GM19395 (cell line): ENCODE data around the gene KCTD11.

Experiments
- ATAC-seq: cut with Tn5 transposase; IDR thresholded peaks from one replicate; pipeline ENCODE4 v1.9.1; 2021; ENCODE audit warnings: mild to moderate bottlenecking, moderate library complexity; ENCODE audit not compliant: unreplicated experiment

Gene KCTD11

GRCh38 chr17:7370853-7371252, 18.9 kb downstream of the KCTD11 start:
- ATAC-seq: no peak

- ATAC-seq: no peak
Observed at GRCh38 chr17:7374353-7374752, 22.4 kb downstream of the KCTD11 start.

- no peak for ATAC-seq
Observed at GRCh38 chr17:7379134-7379533, 27.2 kb downstream of the KCTD11 start.

- no peak for ATAC-seq
Observed at GRCh38 chr17:7380321-7380720, 28.4 kb downstream of the KCTD11 start.

GRCh38 chr17:7380855-7381683, 29.1 kb downstream of the KCTD11 start, which contains the start of gene TNK1:
Gene TNK1, plus strand, starts transcription at chr17:7381089. Its CDS starts 1,838 bp downstream, at chr17:7382927.
- no peak for ATAC-seq

- ATAC-seq: no peak
Observed at GRCh38 chr17:7382901-7383300, 30.9 kb downstream of the KCTD11 start.

GRCh38 chr17:7383371-7383741, 31.4 kb downstream of the KCTD11 start:
- ATAC-seq: no peak

- ATAC-seq: no peak
Observed at GRCh38 chr17:7383742-7384488, 32.0 kb downstream of the KCTD11 start.

GRCh38 chr17:7384489-7385081, 32.6 kb downstream of the KCTD11 start:
- no peak for ATAC-seq

GRCh38 chr17:7388856-7389255, 36.9 kb downstream of the KCTD11 start:
- no peak for ATAC-seq

- ATAC-seq: no peak
Observed at GRCh38 chr17:7389924-7390910, 38.3 kb downstream of the KCTD11 start.

- ATAC-seq: no peak
Observed at GRCh38 chr17:7391307-7391706, 39.3 kb downstream of the KCTD11 start.

- no peak for ATAC-seq
Observed at GRCh38 chr17:7392696-7393612, 41.0 kb downstream of the KCTD11 start.

- ATAC-seq: no peak
Observed at GRCh38 chr17:7393613-7394451, 41.9 kb downstream of the KCTD11 start.

GRCh38 chr17:7394452-7395191, 42.7 kb downstream of the KCTD11 start, which contains the start of gene PLSCR3:
Gene PLSCR3, minus strand, starts transcription at chr17:7394525. Its CDS starts 415 bp downstream, at chr17:7394110.
- no peak for ATAC-seq

GRCh38 chr17:7396147-7396546, 44.2 kb downstream of the KCTD11 start:
- ATAC-seq: no peak

- ATAC-seq: no peak
Observed at GRCh38 chr17:7398612-7399011, 46.6 kb downstream of the KCTD11 start.
